IPS-20b (cell line): ENCODE measurements around the gene LPAR1.

Experiments used
- H3K27ac ChIP-seq: one replicate; pipeline ENCODE4 v1.5.1; 2013; ENCODE audit warnings: low read length
- H3K27me3 ChIP-seq: 2 replicates; pipeline ENCODE4 v1.6.1; 2013; ENCODE audit warnings: mild to moderate bottlenecking, low read length, inconsistent platforms; ENCODE audit not compliant: insufficient read depth
- H3K36me3 ChIP-seq: 2 replicates; pipeline ENCODE4 v1.6.1; 2013; ENCODE audit warnings: low read depth, mild to moderate bottlenecking, inconsistent platforms, low read length, moderate library complexity; ENCODE audit not compliant: insufficient read depth
- H3K4me1 ChIP-seq: 2 replicates; pipeline ENCODE4 v1.6.1; 2013; ENCODE audit warnings: mild to moderate bottlenecking, control low read depth, inconsistent platforms, low read length, moderate library complexity; ENCODE audit not compliant: insufficient read depth
- H3K4me3 ChIP-seq: 2 replicates; pipeline ENCODE4 v1.5.1; 2013; ENCODE audit warnings: mild to moderate bottlenecking, low read length, inconsistent platforms
- H3K9ac ChIP-seq: 2 replicates; pipeline ENCODE4 v1.6.1; 2013; ENCODE audit warnings: low read depth, mild to moderate bottlenecking, inconsistent platforms, low read length, moderate library complexity
- H3K9me3 ChIP-seq: 2 replicates; pipeline ENCODE4 v1.6.1; 2013; ENCODE audit warnings: mild to moderate bottlenecking, low read depth, low read length, inconsistent platforms; ENCODE audit not compliant: insufficient read depth

The LPAR1 gene

GRCh38 chr9:110949081-110949480, 89.2 kb downstream of the LPAR1 start:
- no peaks in the 10 kb centered on the region for H3K36me3 ChIP-seq
- no peaks in the 10 kb centered on the region; the same call in 1 of the 2 replicates for H3K4me1 ChIP-seq
- H3K9me3 ChIP-seq = no peaks in the 10 kb centered on the region
- H3K9ac ChIP-seq = no peak overlapping the region
- no peak overlapping the region for H3K4me3 ChIP-seq
- no peaks in the 10 kb centered on the region for H3K27me3 ChIP-seq
- no peak overlapping the region for H3K27ac ChIP-seq

- Histone ChIP-seq H3K9ac (no peak overlapping the region), H3K27me3 (no peaks in the 10 kb centered on the region), H3K4me1 (no peaks in the 10 kb centered on the region; the same call in 1 of the 2 replicates), H3K36me3 (no peaks in the 10 kb centered on the region), H3K27ac (no peak overlapping the region), H3K4me3 (no peak overlapping the region), H3K9me3 (no peaks in the 10 kb centered on the region)
Observed at GRCh38 chr9:110947491-110948044, 90.7 kb downstream of the LPAR1 start.

DNA sequence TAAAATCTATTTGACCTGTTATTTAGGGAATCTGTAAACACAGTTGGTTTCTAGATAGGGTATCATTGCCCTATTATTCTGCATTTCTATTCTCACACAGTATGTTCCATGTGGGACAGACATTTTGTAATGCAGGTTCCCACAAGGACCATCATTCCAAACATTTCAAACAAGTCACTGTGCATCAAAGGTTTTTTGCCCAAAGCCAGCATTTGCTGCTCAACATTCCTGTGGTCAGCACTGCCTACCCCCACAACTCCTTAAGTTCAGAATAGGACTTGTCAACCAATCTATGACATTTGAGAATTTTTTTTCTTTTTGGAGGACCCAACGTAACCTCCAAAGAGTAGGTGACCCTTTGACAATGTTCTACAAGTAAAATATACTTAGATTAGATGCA, 95.7 kb downstream of the LPAR1 start:
- no peaks in the 10 kb centered on the region for H3K36me3 ChIP-seq
- H3K27me3 ChIP-seq = no peaks in the 10 kb centered on the region
- no peaks in the 10 kb centered on the region for H3K9me3 ChIP-seq
- no peak overlapping the region for H3K27ac ChIP-seq
- no peak overlapping the region for H3K4me3 ChIP-seq
- H3K4me1 ChIP-seq = no peaks in the 10 kb centered on the region; the same call in 1 of the 2 replicates
- H3K9ac ChIP-seq = no peak overlapping the region

DNA sequence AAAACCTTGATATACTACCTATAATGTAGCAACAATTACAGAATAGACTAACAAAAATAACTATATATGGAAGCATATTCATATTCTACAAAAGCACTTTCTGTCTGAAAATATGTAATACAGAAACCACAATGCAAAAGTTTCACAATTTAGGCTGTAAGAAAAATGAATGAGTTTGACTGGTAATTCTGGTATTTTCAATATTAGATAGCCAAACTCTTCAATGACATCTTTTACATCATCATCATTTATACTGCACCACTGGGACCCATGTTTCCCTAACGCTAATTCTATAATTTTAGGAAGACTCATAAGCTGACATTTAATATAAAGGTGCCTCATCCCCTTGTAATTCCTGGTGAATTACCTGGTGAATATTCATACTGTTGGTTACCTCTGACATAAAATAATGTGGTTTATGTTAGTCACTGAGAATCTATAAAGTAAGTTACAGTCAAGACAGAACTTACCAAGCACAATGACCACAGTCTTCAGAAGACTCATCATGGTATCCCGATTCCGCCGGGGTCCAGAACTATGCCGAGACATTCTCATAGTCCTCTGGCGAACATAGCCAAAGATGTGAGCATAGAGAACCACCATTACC, 97.2 kb downstream of the LPAR1 start:
- H3K4me1 ChIP-seq = no peaks in the 10 kb centered on the region
- H3K4me3 ChIP-seq = no peak overlapping the region
- H3K9me3 ChIP-seq = no peaks in the 10 kb centered on the region
- H3K27me3 ChIP-seq = no peaks in the 10 kb centered on the region
- H3K36me3 ChIP-seq = no peaks in the 10 kb centered on the region
- no peak overlapping the region for H3K27ac ChIP-seq
- H3K9ac ChIP-seq = no peak overlapping the region

DNA sequence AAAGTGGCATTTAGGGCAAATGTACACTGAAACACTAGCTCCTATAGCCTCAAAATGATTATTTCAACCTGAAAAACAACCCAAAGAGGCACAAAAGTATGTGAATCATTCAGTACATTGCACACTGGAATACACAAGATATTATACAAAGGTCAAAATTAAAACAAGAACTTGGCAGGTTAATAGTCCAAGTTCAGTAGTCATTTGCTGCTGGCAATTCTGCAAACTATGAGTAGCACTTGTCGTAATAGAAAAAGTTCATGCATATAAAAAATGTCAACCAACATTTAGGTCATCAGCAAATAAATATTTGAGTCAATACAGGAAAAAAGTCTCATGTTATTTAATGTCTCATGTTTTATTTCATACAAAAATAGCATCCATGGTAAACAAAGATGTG, 98.7 kb downstream of the LPAR1 start:
- H3K27me3 ChIP-seq = no peaks in the 10 kb centered on the region
- H3K36me3 ChIP-seq = no peaks in the 10 kb centered on the region
- H3K4me3 ChIP-seq = no peak overlapping the region
- H3K27ac ChIP-seq = no peak overlapping the region
- H3K9ac ChIP-seq = no peak overlapping the region
- H3K4me1 ChIP-seq = no peaks in the 10 kb centered on the region
- H3K9me3 ChIP-seq = no peaks in the 10 kb centered on the region

DNA sequence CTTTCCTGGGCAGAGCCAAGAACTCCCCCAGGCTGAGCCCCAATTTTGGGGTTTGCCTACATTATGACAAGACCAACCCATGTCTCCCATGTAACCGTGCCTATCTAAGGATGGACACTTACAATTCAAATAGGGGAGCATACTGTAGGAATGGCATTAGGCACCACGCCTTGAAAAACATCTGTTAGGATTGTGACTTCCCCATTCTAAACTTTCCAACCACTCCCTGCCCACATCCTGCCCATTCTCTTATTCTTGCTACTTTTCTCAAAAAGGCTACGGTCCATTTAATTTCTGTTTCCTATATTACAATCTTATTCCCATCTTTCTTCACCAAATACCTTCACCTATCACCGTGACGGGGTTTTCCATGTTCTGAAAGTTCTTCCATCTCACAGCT, 99.2 kb downstream of the LPAR1 start:
- Histone ChIP-seq H3K27me3 (no peaks in the 10 kb centered on the region), H3K9me3 (no peaks in the 10 kb centered on the region), H3K9ac (no peak overlapping the region), H3K27ac (no peak overlapping the region), H3K4me1 (no peaks in the 10 kb centered on the region), H3K36me3 (no peaks in the 10 kb centered on the region), H3K4me3 (no peak overlapping the region)

- H3K27ac ChIP-seq = no peak overlapping the region
- no peaks in the 10 kb centered on the region for H3K9me3 ChIP-seq
- no peaks in the 10 kb centered on the region for H3K36me3 ChIP-seq
- H3K4me1 ChIP-seq = no peaks in the 10 kb centered on the region
- no peak overlapping the region for H3K9ac ChIP-seq
- H3K27me3 ChIP-seq = no peaks in the 10 kb centered on the region
- H3K4me3 ChIP-seq = no peak overlapping the region
Observed at GRCh38 chr9:110938242-110938641, 100.0 kb downstream of the LPAR1 start.

- no peaks in the 10 kb centered on the region for H3K4me1 ChIP-seq
- H3K27me3 ChIP-seq = no peaks in the 10 kb centered on the region
- H3K9me3 ChIP-seq = no peaks in the 10 kb centered on the region; the same call in 1 of the 2 replicates
- no peak overlapping the region for H3K4me3 ChIP-seq
- H3K9ac ChIP-seq = no peak overlapping the region
- no peak overlapping the region for H3K27ac ChIP-seq
- no peaks in the 10 kb centered on the region for H3K36me3 ChIP-seq
Observed at GRCh38 chr9:110936719-110937452, 101.4 kb downstream of the LPAR1 start.

DNA sequence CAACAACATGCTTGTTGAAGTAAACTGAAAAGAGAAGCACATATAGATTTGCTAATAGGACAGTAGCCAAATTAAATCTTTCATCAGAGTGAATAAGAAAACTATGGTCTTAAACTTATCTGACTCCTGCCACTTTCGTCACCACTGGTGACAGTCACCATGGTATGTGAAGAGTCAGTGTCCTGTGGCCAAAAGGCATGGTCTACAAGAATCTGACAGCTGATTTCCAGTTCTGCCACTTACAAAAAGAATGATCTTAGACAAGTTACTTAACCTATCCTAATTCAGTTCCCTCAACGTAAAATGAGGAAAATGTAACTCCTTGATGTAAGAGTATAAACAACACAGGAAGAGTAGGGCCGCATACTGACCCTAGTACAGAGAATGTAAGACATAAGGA, 102.0 kb downstream of the LPAR1 start:
- no peaks in the 10 kb centered on the region; the same call in 1 of the 2 replicates for H3K9me3 ChIP-seq
- no peaks in the 10 kb centered on the region for H3K4me1 ChIP-seq
- H3K27me3 ChIP-seq = no peaks in the 10 kb centered on the region
- H3K4me3 ChIP-seq = no peak overlapping the region
- H3K27ac ChIP-seq = no peak overlapping the region
- no peak overlapping the region for H3K9ac ChIP-seq
- no peaks in the 10 kb centered on the region for H3K36me3 ChIP-seq

- no peaks in the 10 kb centered on the region for H3K4me1 ChIP-seq
- H3K27me3 ChIP-seq = no peaks in the 10 kb centered on the region
- no peaks in the 10 kb centered on the region for H3K36me3 ChIP-seq
- H3K9ac ChIP-seq = no peak overlapping the region
- H3K4me3 ChIP-seq = no peak overlapping the region
- H3K9me3 ChIP-seq = no peaks in the 10 kb centered on the region; the same call in 1 of the 2 replicates
- H3K27ac ChIP-seq = no peak overlapping the region
Observed at GRCh38 chr9:110935829-110936228, 102.4 kb downstream of the LPAR1 start.

DNA sequence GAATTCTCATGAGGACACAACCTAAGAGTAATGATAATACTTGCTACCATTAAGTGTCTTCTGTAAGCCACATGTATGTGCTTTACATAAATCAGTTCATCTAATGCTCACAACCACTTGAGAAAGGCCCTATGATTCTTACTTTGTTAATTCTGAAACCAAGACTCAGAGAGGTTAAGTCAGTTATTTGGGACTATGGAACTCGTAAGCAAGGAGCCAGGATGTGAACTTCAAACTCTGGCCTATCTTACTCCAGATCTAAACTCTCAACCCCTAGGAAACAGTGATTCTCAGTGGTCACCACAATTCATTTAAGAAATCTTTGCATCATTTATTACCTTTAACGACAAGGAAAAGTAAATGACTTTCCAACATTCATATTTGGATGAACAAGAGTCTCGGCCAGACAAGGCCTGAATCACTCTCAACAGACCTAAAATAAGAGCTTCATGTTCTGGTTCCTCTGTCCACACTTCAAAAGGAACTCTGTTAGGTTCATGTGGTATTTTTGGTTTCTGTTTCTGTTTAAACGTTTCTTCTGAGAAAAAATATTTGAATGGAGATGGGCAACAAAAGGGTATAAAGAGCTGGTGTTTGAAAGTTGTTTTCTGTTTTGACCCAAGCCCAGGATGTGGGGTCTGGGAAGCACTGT, 104.8 kb downstream of the LPAR1 start:
- no peaks in the 10 kb centered on the region; the same call in 1 of the 2 replicates for H3K9me3 ChIP-seq
- no peaks in the 10 kb centered on the region for H3K36me3 ChIP-seq
- H3K27ac ChIP-seq = no peak overlapping the region
- H3K9ac ChIP-seq = no peak overlapping the region
- no peaks in the 10 kb centered on the region for H3K27me3 ChIP-seq
- H3K4me1 ChIP-seq = no peaks in the 10 kb centered on the region
- no peak overlapping the region for H3K4me3 ChIP-seq
